Nucleus accumbens (tissue), 56 donors: ENCODE measurements around the gene DOCK1.
"Not testable (repeated sequence)": the region's sequence is repeated elsewhere in the genome, so short reads cannot be mapped to it uniquely, and the experiment has no call there.

ENCODE experiments used
- DNase-seq, 56 donors: peaks; one replicate each; lab custom pipeline; 2025; lab: John Stamatoyannopoulos, UW

DOCK1 gene

GRCh38 chr10:126899529-126899928 is 5.7 kb upstream of the DOCK1 start:
- DNase-seq = not testable (repeated sequence)

GRCh38 chr10:126902157-126902556 is 3.1 kb upstream of the DOCK1 start:
- no peak for DNase-seq

DNA sequence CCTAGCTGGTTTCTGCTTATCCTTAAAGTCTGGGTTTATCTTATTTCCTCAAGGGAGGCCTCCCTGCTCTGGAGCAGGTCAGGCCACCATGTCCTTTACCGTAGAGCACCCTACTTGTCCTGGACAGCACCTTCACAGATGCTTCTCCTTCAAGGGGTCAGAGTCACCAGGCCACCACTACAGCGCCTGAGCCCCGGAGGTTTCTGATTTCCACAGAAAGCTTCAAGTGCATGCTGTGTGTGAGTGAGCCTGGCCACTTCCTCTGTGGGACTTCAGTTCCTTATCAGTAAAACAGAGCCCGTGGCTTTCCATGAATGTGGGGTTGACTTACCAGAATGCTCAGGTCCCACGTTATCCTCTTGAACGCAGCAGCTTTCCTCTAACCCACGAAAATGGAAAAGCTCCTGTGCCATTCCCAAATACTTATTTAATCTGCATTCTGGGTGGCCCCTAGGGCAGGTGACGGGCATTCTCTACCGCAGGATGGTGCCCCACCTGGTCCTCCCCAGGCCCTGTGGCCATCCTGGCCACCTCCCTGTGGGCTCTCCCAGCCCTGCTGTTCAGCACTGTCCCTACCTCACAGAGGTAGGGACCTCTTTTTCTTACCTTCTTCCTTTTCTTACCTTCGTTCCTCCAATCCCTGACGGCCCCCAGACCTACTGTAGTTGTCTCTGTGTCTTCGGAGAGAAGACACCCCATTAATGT is 1.4 kb upstream of the DOCK1 start:
- DNase-seq = no peak

DNA sequence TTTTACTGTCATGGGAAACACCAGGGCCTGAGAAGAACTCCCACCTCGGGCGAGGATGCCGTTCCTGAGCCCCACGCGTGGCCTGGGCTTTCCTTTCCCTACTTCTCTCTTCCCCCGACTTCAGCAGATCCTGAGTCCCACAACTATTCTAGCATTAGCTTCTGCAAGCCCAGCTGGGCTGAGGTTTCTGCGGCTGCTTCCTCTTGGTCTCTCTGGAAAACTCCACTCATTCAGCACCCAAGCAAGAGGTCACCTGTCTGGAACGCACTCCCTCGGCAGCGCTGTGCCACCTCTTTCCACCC is 761 bp upstream of the DOCK1 start:
- no peak for DNase-seq

DNA sequence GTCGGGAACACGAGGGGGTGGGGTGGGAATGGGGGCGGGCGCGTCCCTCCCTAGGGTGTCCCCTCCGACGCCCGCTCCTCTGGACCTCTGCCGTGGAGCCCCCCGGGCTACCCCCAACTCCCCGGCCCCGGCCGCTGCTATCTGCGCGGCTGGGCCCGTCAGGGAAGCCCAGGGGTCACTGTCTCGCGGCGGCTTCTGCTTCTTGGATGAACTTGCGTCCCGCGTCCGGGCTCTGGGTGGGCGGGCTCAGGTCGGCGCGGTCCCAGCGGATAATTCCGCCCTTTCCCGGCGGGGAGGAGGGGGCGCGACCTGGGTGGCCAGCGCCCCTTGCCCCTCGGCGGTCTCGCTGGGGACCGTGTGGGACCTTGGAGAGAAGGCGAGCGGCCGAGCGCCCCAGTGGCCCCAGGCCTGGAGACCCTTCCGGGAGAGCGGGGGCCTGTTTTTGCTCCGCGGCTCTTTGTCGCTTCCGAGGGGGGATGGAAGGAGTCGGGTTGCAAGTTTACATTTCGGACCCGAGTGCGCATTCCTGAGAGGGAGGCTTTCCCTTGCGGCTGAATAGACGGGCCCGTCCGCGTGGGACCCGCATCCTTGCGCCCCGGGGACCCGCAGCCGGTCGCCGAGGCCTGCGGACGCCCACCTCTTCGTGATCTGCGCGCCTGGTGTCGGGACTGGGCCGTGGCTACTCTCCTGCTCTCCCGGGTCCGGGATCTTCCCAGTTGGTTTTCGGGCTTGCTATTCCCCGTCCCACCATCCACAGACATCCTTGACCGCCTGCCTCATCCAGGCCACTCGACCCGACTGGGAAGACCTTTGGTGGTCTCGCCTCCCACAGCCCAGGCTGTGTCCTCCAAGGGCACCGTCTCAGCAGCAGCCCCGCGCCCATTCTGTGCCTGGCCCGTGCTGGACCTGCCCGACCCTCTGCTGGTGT is 812 bp downstream of the DOCK1 start:
- DNase-seq = peak in 9 of 56 donors; percentile 19 to 59 (median 40)

DNA sequence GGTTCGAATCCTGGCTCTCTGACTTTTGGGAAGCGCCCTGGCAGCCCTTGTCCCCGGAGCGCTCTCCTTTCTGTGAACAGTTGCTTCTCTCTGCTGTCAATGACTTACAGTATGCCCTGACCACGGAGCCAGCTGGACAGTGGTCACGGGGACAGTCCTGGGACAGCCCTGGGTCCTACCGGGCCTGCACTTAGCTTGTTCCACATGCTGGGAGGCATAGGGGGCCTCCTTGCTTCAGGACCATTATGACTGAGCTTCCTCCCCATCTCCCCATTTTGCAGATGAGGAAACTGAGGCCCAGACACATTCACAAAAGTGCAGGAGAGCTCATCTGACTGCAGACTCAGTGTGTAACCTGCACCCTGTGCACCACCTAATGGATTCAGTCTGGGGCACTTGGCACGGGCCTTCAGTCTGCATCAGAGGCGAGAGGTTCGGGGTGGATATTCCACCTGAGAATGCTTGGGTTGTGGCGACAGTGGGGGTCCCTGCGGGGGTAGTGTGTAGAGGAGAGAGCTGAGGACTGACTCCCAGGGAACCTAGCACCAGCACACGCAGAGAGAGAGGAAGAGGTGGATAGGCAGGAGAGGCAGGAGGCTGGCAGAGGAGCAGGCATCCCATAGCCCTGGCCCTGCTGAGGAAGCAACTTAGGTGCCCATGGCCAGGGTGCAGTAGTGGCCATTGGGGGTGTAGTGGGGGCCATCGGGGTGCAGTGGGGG is 1.6 kb downstream of the DOCK1 start:
- peak in 3 of 56 donors; percentile 19 to 32 (median 22) for DNase-seq

GRCh38 chr10:126907423-126907970 is 2.3 kb downstream of the DOCK1 start:
- DNase-seq = no peak

DNA sequence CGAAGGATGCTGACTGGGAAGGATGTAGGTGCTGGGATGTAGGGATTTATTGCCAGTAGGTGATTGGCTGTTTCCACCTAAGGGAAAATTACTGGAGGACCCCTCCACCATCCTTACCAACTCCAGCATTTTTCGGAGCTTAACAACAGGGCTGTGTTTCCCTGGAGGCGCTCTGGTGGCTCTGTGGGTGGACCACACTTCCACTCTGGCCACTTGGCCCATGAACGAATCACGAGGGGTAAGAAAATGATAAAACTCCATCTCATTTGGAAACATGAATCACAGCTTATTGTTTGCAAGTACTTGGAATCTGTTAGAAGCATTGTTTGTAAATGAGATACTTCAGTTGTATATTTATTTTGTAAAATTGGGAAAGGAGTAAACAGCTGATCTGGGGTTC is 3.0 kb downstream of the DOCK1 start:
- DNase-seq = peak in 10 of 56 donors; percentile 11 to 66 (median 20)

DNA sequence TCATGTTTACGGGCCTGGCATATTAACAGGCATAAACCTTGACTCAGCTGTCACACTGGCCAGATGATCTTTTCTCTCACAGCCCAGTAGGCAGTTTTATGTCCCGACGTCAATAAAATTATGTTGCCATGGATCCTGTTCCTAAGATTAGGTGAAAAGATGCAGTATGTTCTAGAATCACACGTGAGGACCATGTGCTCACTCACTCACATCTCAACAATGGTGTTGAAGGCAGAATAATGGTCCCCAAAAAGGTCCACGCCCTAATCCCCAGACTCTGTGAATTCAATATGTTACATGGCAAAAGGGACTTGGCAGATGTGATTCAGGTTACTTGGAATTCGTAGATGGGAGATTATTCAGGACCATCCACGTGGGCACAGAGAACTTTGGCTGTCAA is 3.5 kb downstream of the DOCK1 start:
- no peak for DNase-seq

GRCh38 chr10:126909147-126909546 is 3.9 kb downstream of the DOCK1 start:
- DNase-seq = no peak

- DNase-seq = no peak
These were observed 5.0 kb downstream of the DOCK1 start for GRCh38 chr10:126910196-126910595.

DNA sequence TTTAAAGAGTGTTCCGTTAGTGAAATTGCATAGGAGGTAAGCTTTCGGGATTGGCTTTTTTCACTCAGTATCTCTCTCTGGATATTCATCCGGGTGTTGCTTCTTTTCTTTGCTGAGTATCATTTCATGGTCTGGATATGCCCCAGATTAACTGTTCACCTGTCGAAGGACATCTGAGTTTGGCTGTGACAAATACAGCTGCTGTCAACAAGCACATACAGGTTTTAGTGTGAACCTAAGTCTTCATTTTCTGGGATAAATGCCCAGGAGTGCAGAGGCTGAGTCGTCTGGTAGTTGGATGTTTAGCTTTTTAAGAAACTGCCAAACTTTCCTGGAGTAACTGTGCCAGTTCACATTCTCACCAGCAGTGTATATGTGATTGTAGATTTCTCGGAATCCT is 5.6 kb downstream of the DOCK1 start:
- no peak for DNase-seq

DNA sequence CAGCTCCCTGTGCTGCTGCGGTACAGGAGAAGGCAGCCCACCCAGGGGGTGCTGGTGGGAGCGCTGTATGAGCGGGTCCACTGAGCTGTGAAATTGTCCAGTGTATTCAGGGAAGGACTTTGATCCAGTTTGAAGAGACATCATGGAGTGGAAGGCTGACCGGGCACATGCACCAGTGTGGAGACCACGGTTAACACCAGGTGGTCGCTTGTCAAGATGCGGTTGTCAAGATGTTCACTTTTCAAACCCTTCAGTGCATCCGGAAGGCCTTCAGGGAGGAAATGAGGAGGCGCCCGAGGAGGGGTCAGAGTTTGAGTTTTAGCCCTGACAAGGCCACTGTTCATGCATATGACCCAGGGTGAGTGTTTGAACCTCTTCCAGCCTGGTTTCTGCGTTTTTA is 6.1 kb downstream of the DOCK1 start:
- DNase-seq = no peak

- DNase-seq = no peak
These were observed 8.1 kb downstream of the DOCK1 start for GRCh38 chr10:126913316-126913715.

- DNase-seq = no peak
These were observed 9.3 kb downstream of the DOCK1 start for GRCh38 chr10:126914561-126914960.

- DNase-seq = not testable (repeated sequence)
These were observed 11.7 kb downstream of the DOCK1 start for GRCh38 chr10:126916952-126917351.

- peak in 19 of 56 donors; percentile 10 to 57 (median 26) for DNase-seq
These were observed 12.1 kb downstream of the DOCK1 start for GRCh38 chr10:126917375-126917774.

DNA sequence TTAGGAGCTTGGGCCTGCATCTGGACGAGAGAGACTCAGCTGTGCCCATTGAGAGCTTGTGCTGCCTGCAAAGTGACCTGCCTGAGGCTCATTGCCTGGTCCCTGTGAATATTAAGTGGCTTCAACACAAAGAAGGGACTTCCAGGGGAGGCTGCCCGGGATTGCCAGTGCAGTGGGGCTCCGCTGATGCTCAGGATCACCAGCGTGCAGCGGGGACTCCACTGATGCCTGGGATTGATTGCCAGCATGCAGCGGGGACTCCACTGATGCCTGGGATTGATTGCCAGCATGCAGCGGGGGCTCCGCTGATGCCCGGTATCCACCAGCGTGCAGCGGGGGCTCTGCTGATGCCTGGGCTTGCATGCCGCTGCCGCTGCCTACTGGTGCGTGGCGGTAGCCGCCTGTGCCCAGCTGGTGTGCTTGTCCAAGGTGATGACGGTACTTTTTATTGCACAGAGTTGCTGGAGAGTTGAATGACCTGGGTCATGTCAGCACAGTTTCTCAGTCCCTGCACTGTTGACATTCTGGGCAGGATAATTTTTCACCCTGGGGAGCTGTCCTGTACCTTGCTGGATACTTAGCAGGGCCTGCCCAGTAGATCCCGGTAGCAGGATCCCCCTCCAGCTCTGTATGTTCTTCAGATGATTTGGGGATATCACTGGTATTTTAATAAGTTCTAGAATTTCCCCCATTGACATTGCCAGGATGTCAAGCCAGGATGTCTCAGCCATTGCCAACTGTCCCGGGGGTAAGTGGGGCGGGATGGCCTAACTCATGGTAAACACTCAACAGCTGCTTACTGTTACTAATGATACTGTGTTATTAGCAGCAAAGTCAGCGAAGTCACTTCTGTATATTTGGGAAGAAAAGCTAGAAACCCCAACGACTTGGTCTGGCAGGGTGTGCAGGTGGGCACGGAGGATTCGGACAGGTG is 13.0 kb downstream of the DOCK1 start:
- DNase-seq = peak in 36 of 56 donors; percentile 18 to 79 (median 47)

DNA sequence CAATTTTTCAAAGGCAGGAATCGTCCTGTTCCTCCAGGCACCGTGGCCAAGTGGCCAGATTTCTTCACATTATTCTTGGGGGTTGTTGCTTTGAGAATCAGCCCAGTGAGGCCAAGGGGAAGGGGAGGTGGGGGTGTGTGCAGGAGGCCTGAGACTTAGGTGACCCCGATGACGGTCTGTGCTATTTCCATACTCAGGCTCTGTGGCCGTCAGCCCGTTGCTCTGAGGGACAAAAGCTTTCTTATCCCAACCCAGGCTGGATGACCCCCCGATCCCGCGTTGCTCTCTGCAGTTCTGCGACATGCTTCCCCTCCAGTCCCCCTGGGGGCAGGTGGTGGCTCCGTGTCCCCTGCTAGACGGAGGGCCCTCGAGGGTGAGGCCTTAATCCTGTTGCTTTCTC is 14.2 kb downstream of the DOCK1 start:
- peak in 7 of 56 donors; percentile 21 to 34 (median 31) for DNase-seq

GRCh38 chr10:126921162-126921561 is 15.9 kb downstream of the DOCK1 start:
- DNase-seq = no peak
